ENCODE results near the gene SLC25A23. TPM values are rescaled to one million over a fixed set of nuclear protein-coding genes. Genes with fewer than 3 reads are reported as not detected.
"Not testable (repeated sequence)": the region's sequence is repeated elsewhere in the genome, so short reads cannot be mapped to it uniquely, and the experiment has no call there.

The SLC25A23 gene
- total RNA-seq, 1 experiment from 2014 or later: 59.5 TPM

- Histone ChIP-seq H3K79me2 (ENCODE audit: low read depth) (no peaks in the 10 kb centered on the region), H3K4me3 (no peak overlapping the region), H3K4me2 (no peak overlapping the region), H3K9me2 (ENCODE audit: insufficient read depth) (no peaks in the 10 kb centered on the region), H2AFZ (no peak overlapping the region), H3K4me1 (replicated peaks; ENCODE audit: insufficient read depth) (no peaks in the 10 kb centered on the region), H4K20me1 (ENCODE audit: insufficient read depth) (no peaks in the 10 kb centered on the region), H3F3A (ENCODE audit: insufficient read depth, low read depth) (no peaks in the 10 kb centered on the region), H3K36me3 (ENCODE audit: low read depth) (no peaks in the 10 kb centered on the region), H3K9me3 (ENCODE audit: insufficient read depth, low read depth) (no peaks in the 10 kb centered on the region), H3K27me3 (ENCODE audit: insufficient read depth, low read depth) (no peaks in the 10 kb centered on the region), H3K27ac (no peak overlapping the region)
- intact Hi-C loops (cut with micrococcal nuclease; ENCODE audit: unreplicated experiment): no loop called here
- BruUV-seq (replicated peaks): no TSS peak
- CTCF ChIA-PET: no interaction called here
- no peak for DNase-seq
- TF ChIP-seq CTCF (conservative IDR thresholded peaks at IDR 0.05): no peak
- TF ChIP-seq EZH2 (IDR thresholded peaks at IDR 0.05; ENCODE audit: low read depth): no peak
- POLR2A ChIA-PET (ENCODE audit: unreplicated experiment): no interaction called here
Measured at GRCh38 chr19:6433165-6433564, 26.4 kb downstream of the SLC25A23 start.

DNA sequence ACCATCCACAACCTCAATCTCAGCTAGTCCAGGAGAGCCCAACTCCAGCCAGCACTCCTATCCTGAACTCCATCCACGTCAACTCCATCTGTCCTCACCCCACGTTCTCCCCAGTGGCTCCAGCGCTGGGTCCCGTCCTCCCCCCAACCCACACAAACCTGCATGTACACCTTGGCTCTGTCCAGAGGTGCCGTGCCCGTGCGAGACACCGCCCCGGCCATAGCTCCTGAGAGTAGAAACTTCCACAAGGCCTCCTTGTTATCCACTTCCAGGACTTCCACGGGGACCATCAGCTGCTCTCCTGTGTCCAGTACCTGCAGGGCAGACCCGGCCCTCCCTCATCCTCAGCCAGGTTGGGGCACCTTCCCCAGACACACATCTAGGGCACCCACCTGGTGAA lies 27.7 kb downstream of the SLC25A23 start:
- Histone ChIP-seq H4K20me1 (ENCODE audit: insufficient read depth) (no peaks in the 10 kb centered on the region), H3K27ac (no peak overlapping the region), H3K4me2 (no peak overlapping the region), H3K9me3 (ENCODE audit: insufficient read depth, low read depth) (no peaks in the 10 kb centered on the region), H3K4me3 (no peak overlapping the region), H2AFZ (no peak overlapping the region), H3F3A (ENCODE audit: insufficient read depth, low read depth) (no peaks in the 10 kb centered on the region), H3K4me1 (replicated peaks; ENCODE audit: insufficient read depth) (no peaks in the 10 kb centered on the region), H3K27me3 (ENCODE audit: insufficient read depth, low read depth) (no peaks in the 10 kb centered on the region), H3K79me2 (ENCODE audit: low read depth) (no peaks in the 10 kb centered on the region), H3K36me3 (ENCODE audit: low read depth) (no peaks in the 10 kb centered on the region), H3K9me2 (ENCODE audit: insufficient read depth) (no peaks in the 10 kb centered on the region)
- intact Hi-C loops (cut with micrococcal nuclease; ENCODE audit: unreplicated experiment): no loop called here
- no TSS peak for BruUV-seq (replicated peaks)
- no peak for TF ChIP-seq CTCF (conservative IDR thresholded peaks at IDR 0.05)
- no peak for TF ChIP-seq EZH2 (IDR thresholded peaks at IDR 0.05; ENCODE audit: low read depth)
- no peak for DNase-seq
- ChIA-PET CTCF (no interaction called here), POLR2A (ENCODE audit: unreplicated experiment) (no interaction called here)

DNA sequence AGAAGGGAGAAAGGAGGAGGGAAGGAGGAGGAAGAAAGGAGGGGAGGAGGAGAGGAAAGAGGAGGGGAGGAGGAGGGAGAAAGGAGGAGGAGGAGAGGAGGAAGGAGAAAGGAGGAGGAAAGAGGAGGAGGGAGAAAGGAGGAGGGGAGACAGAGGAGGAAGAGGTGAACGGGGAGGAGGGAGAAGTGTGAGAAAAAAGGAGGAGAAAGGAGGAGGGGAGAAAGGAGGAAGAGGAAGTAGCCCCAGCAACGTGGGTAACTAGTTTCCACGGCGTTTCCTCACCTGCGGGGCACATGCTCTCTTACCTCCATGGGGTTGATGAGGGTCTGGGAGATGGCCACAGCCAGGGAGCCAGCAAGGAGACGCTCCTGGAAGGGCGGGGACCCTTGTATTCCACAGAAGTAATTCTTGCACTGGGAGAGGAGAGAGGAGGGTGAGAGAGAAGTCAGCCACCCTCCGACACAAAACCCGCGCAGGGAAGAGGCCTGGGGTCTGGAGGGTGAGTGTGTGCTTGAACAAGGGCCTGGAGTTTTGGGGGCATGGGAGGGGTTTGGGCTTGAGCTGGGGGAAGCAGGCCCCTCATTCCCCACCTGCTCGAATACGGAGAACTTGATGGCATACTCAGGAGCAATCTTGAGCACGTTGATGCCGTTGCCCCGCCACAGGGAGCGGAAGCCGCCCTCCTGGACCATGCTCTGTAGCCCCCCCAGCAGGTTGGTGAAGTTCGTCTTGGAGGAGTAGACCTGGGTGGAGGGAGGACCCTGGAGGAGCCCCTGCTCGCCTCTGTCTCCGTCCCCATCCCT lies 30.0 kb downstream of the SLC25A23 start:
- no peak for DNase-seq
- no peaks in the 10 kb centered on the region for H3K9me2 ChIP-seq (ENCODE audit: insufficient read depth)
- no peaks in the 10 kb centered on the region for H3K9me3 ChIP-seq (ENCODE audit: insufficient read depth, low read depth)
- no peaks in the 10 kb centered on the region for H3K27me3 ChIP-seq (ENCODE audit: insufficient read depth, low read depth)
- H2AFZ ChIP-seq: no peak overlapping the region
- no peaks in the 10 kb centered on the region for H3K36me3 ChIP-seq (ENCODE audit: low read depth)
- BruUV-seq (replicated peaks): no TSS peak
- H3K27ac ChIP-seq: no peak overlapping the region
- H3K4me3 ChIP-seq: no peak overlapping the region
- POLR2A ChIA-PET (ENCODE audit: unreplicated experiment): no interaction called here
- CTCF ChIA-PET: no interaction called here
- no peak for TF ChIP-seq EZH2 (IDR thresholded peaks at IDR 0.05; ENCODE audit: low read depth)
- no peak overlapping the region for H3K4me2 ChIP-seq
- no peaks in the 10 kb centered on the region for H3K4me1 ChIP-seq (replicated peaks; ENCODE audit: insufficient read depth)
- no peaks in the 10 kb centered on the region for H3K79me2 ChIP-seq (ENCODE audit: low read depth)
- intact Hi-C loops (cut with micrococcal nuclease; ENCODE audit: unreplicated experiment): no loop called here
- no peaks in the 10 kb centered on the region for H4K20me1 ChIP-seq (ENCODE audit: insufficient read depth)
- H3F3A ChIP-seq (ENCODE audit: insufficient read depth, low read depth): no peaks in the 10 kb centered on the region

- H4K20me1 ChIP-seq (ENCODE audit: insufficient read depth); H3K27me3 ChIP-seq (ENCODE audit: insufficient read depth, low read depth); DNase-seq; H3K9me3 ChIP-seq (ENCODE audit: insufficient read depth, low read depth); H2AFZ ChIP-seq; H3K9me2 ChIP-seq (ENCODE audit: insufficient read depth); BruUV-seq (replicated peaks); H3K4me2 ChIP-seq; intact Hi-C loops (cut with micrococcal nuclease; ENCODE audit: unreplicated experiment); H3K79me2 ChIP-seq (ENCODE audit: low read depth); H3K27ac ChIP-seq; H3K36me3 ChIP-seq (ENCODE audit: low read depth); H3K4me3 ChIP-seq; POLR2A ChIA-PET (ENCODE audit: unreplicated experiment); H3K4me1 ChIP-seq (replicated peaks; ENCODE audit: insufficient read depth); CTCF ChIA-PET; H3F3A ChIP-seq (ENCODE audit: insufficient read depth, low read depth): not testable (repeated sequence)
Measured at GRCh38 chr19:6428692-6429418, 30.7 kb downstream of the SLC25A23 start.
